ENCODE results near the gene ABCD2.
"Not testable (repeated sequence)": the region's sequence is repeated elsewhere in the genome, so short reads cannot be mapped to it uniquely, and the experiment has no call there.

ABCD2 gene

GRCh38 chr12:39574378-39574777 lies 45.2 kb downstream of the ABCD2 start:
- TF ChIP-seq CTCF (conservative IDR thresholded peaks at IDR 0.05; ENCODE audit: low read depth): no peak
- ChIA-PET CTCF (no interaction called here), POLR2A (ENCODE audit: low non-redundant PET) (no interaction called here)
- DNase-seq (ENCODE audit: low spot score): no peak
- H3K27ac ChIP-seq: no peak overlapping the region

- CTCF ChIA-PET: no interaction called here
- DNase-seq (ENCODE audit: low spot score): no peak
- POLR2A ChIA-PET (ENCODE audit: low non-redundant PET): no interaction called here
- no peak for TF ChIP-seq CTCF (conservative IDR thresholded peaks at IDR 0.05; ENCODE audit: low read depth)
- H3K27ac ChIP-seq: no peak overlapping the region
Observed at GRCh38 chr12:39573971-39574370, 45.6 kb downstream of the ABCD2 start.

- no peak overlapping the region for H3K27ac ChIP-seq
- DNase-seq (ENCODE audit: low spot score): no peak
- no peak for TF ChIP-seq CTCF (conservative IDR thresholded peaks at IDR 0.05; ENCODE audit: low read depth)
- POLR2A ChIA-PET (ENCODE audit: low non-redundant PET): no interaction called here
- CTCF ChIA-PET: interaction anchor here (0.6 kb wide), 1 partner anchor 33 kb away, joined by 3 read pairs; no protein-coding TSS in a partner anchor
Observed at GRCh38 chr12:39572551-39572950, 47.1 kb downstream of the ABCD2 start.

- no peak for TF ChIP-seq CTCF (conservative IDR thresholded peaks at IDR 0.05; ENCODE audit: low read depth)
Observed at GRCh38 chr12:39571351-39571750, 48.3 kb downstream of the ABCD2 start.

GRCh38 chr12:39553476-39553875 lies 66.1 kb downstream of the ABCD2 start:
- no peak for DNase-seq (ENCODE audit: low spot score)
- no peak overlapping the region for H3K27ac ChIP-seq
- ChIA-PET POLR2A (ENCODE audit: low non-redundant PET) (no interaction called here), CTCF (no interaction called here)
- no peak for TF ChIP-seq CTCF (conservative IDR thresholded peaks at IDR 0.05; ENCODE audit: low read depth)

More at GRCh38 chr12:39571351-39571750, 48.3 kb downstream of the ABCD2 start:
- no peak overlapping the region for H3K27ac ChIP-seq
- ChIA-PET POLR2A (ENCODE audit: low non-redundant PET) (no interaction called here), CTCF (interaction anchor here (0.7 kb wide), 1 partner anchor 650 kb away, joined by 4 read pairs; no protein-coding TSS in a partner anchor)
- no peak for DNase-seq (ENCODE audit: low spot score)

- CTCF ChIA-PET: interaction anchor here (0.6 kb wide), 1 partner anchor 226 kb away, joined by 3 read pairs; no protein-coding TSS in a partner anchor
- DNase-seq (ENCODE audit: low spot score); H3K27ac ChIP-seq; POLR2A ChIA-PET (ENCODE audit: low non-redundant PET): not testable (repeated sequence)
Observed at GRCh38 chr12:39544211-39544610, 75.4 kb downstream of the ABCD2 start.

- ChIA-PET CTCF (no interaction called here), POLR2A (ENCODE audit: low non-redundant PET) (no interaction called here)
- no peak for TF ChIP-seq CTCF (conservative IDR thresholded peaks at IDR 0.05; ENCODE audit: low read depth)
- H3K27ac ChIP-seq: no peak overlapping the region
- DNase-seq (ENCODE audit: low spot score): no peak
Observed at GRCh38 chr12:39541471-39541870, 78.1 kb downstream of the ABCD2 start.
